Right ventricle myocardium superior (tissue), 1 donor: ENCODE measurements around the gene AMN. TPM values are rescaled to one million over a fixed set of nuclear protein-coding genes. Genes with fewer than 3 reads are reported as not detected.
"Not testable (repeated sequence)": the region's sequence is repeated elsewhere in the genome, so short reads cannot be mapped to it uniquely, and the experiment has no call there.

Experiments used
- ATAC-seq: fragments of 200-7000 bp; cut with Tn5 transposase; one replicate; pipeline ENCODE4 v1.9.1; 2020; ENCODE audit warnings: mild to moderate bottlenecking; ENCODE audit not compliant: poor library complexity
- DNase-seq: peaks from one replicate; pipeline ENCODE4 v3.0.0-alpha.2; 2020
- intact Hi-C: fragments of 100-400 bp; cut with DNase I; formaldehyde crosslinking; loops from one replicate; pipeline ENCODE4 v1.11.2; 2022
- long read RNA-seq: library from polyadenylated mRNA; unstranded; transcript quantifications from one replicate; pipeline ENCODE4 v2.0.0, GENCODE V29; 2021
- total RNA-seq: library from RNA; stranded (reverse); fragmentation: NEBNext Ultra II Directional; extraction: Animal tissue kit (Norgen Biotek cat#: 25700); gene quantifications from one replicate; pipeline ENCODE4 v1.2.1, GENCODE V29; 2021
- donor health status: DM: no; HTN: yes; CAD: no; lungs with severe emphysema.

The AMN gene
- not detected for total RNA-seq
- long read RNA-seq: 0 reads

DNA sequence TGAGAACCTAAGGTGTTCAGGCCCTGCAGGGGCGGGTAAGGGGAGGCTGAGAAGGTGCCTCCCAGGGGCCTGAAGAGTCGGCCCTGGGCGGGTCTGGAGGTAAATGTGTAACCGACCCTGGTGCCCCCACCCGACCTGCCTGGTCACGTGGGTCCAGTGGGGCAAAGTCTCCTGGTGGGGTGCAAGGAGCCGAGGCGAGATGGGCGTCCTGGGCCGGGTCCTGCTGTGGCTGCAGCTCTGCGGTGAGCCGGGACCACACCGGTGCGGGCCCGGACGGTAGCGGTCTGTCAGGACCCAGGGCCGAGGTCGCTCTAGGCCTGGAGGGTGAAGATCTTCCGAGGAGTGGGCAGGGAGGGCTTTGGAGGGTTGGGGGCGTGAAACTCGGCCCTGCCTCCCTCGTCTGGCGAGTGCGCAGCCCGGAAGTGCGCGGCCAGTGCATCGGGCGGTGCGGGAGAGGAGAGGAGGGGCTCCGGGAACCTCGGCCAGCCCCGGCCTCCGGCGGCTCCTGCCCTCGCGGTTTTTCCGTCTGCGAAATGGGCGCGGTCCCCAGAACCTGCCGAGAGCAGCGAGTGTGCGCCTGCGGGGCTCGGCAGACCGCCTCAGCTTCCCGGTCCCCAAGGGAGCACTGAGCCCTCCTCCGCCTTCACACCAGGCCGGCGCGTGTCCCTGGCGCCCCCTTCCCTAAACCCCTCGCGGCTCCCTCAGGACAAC, at the start of gene AMN:
Gene AMN, plus strand, starts transcription at position 174 of the 711 bp plus-strand sequence. Its CDS starts 26 bp downstream, at position 200.
- ATAC-seq: peak; percentile 16
- no peak for DNase-seq
- intact Hi-C loops: loop anchor here (5.0 kb wide), 2 partner anchors 145 to 230 kb away; partner anchors contain the start of gene TRAF3

DNA sequence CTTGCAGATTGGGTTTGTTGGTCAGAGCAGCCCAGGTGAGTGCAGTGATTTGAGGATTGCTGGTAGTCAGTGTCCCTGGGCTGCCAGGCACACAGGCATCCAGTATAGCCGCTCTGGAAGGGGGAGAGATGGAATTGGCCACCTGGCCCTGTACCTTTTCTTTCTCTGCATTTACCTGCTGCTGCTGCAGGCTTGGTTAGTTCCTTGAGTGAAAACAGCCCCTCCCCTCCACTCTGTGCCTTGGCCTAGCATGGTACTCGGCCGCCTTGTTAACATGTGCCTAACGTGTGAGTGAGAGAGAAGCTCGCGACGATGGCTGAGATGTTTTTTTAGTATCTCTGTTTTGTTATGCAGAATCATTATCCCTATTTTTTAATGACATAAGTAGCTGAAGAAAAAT, 49.3 kb upstream of the AMN start:
- intact Hi-C loops: no loop called here
- ATAC-seq: no peak

DNA sequence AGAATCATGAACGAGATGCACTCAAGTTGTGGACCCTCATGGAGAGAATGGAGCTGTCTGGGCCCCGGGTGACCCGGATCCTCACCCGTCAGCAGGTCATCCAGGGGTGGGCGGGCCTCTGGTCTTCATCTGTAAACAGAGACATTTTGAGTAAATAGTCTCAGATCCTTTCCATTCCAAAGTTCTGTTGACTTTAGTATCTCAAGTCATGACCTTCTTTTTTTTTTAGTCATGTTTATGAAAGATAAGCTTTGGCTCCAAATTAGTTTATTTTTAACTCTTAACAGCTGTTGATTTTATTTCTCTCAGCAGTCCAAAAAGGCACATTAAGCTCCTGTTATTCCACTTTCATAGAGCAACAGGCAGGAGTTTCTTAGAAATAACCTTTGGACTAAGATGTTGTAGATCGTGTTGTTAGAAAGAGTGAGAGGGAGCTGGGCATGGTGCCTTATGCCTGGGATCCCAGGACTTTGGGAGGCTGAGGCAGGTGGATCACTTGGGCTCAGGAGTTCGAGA, 48.9 kb upstream of the AMN start:
- ATAC-seq: no peak
- no peak for DNase-seq
- intact Hi-C loops: no loop called here

More for the DNA sequence above, 49.3 kb upstream of the AMN start:
- DNase-seq: no peak

DNA sequence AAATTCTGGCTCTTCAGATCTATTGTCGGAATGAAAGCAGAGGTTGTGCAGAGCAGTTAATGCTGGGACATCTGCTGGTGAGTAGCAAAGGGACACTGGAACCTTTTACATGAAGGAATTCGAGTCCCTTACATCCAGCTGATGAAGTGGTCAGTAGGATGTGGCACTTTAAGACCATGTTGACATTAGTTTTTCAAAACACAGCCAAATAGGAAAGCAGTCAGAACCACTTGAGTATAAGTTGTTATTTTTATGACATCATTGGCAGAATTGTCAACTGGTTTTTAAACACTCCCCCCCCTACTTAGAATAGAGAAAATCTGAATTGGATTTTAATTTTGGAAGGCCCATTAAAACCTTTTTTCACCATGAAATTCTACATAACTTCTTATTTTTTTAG, 46.8 kb upstream of the AMN start:
- ATAC-seq (no peak), DNase-seq (no peak)
- intact Hi-C loops: no loop called here

DNA sequence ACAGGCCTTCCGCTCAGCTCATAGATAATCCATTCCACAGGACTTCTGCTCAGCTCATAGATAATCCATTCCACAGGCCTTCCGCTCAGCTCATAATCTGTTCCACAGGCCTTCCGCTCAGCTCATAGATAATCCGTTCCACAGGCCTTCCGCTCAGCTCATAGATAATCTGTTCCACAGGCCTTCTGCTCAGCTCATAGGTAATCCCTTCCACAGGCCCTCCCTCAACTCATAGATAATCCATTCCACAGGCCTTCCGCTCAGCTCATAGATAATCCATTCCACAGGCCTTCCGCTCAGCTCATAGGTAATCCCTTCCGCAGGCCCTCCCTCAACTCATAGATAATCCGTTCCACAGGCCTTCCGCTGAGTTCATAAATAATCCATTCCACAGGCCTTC, 45.0 kb upstream of the AMN start:
- ATAC-seq, intact Hi-C loops, DNase-seq: not testable (repeated sequence)

DNA sequence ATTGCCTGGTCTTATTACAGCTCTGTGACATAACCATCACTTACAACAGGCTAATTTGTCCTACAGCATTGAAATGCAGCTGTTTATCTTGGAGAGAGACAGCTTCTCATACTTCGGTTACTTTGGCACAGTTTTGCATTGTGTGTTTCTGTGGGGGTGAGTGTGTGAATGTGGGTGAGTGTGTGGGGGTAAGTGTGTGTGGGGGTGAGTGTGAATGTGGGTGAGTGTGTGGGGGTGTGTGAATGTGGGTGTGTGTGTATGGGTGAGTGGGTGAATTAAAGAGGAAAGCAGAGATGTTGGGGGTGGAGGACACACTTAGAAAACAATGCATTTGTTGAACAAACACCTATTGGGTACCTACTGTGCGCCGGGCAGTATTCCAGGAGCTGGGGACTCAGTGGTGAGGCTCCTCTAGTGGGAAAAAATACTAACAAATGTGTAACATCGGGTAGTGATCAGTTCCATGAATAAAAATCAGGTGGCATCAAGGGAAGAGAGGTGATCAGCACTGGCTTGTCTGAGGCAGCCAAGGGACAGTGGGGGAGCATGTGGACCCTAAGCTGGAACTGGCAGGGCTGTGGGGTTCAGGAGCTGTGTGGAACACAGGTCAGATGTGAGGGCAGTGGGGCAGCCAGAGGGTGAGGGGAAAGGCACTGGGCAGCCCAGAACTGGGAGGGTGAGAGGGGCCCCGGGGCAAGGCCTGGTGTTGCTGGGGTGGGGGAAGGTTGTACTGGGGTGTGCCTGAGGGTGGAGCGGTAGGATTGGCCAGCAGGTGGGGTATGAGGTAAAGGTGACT, 44.1 kb upstream of the AMN start:
- intact Hi-C loops: no loop called here
- no peak for ATAC-seq

DNA sequence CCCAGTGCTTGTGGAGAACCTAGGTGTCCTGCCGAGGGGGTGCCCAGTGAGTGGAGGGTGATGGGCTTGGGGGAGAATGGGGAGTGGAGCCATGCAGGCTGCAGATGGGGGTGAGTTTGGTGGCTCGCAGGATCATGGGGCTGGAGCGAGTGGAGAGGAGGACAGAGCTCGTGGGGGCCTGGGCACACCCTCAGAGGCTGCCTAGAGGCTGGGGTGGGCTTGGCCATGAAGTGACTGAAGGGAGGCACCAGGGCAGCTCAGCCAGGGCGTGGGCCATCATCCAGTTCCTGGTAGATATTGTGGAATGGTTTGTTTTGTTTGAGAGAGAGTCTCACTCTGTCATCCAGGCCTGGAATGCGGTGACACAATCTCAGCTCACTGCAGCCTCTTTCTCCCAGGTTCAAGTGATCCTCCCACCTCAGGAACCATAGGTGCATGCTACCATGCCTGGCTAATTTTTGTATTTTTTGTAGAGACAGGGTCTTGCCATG, 43.4 kb upstream of the AMN start:
- intact Hi-C loops: no loop called here
- no peak for ATAC-seq

More for the DNA sequence above, 44.1 kb upstream of the AMN start:
- no peak for DNase-seq

DNA sequence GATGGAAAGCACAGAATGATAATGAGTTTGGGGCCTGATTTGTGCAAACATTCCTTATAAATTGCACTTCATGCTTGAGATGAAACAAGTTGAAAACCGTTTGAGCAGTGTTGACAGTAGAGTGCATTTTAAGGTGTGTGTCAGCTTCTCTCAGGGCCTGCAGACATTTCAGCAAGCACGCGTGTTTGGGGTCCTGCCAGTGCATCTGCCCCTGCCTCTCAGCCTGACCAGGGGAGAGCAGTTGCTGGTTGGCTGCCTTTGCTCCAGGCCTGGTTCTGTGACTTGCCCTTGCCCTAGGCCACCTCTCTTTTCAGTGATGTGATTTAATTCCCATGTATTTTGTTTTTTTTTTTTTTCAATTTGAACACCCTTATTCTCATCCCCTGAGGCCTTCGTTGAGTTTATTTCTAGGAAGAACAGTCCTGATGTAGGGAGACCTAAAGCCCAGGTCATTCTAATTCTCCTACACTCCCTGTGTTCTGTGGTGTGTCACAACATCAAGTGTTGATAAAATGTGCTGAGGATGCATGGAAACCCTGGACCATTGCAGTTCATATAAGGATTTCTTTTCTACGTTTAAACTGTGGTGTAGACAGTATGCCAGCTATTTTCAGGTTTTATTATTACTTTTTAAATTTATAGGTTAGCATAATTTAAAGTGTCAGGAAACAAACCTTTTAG, 40.1 kb upstream of the AMN start:
- DNase-seq (no peak), ATAC-seq (no peak)
- intact Hi-C loops: no loop called here

More for the DNA sequence above, 43.4 kb upstream of the AMN start:
- no peak for DNase-seq

DNA sequence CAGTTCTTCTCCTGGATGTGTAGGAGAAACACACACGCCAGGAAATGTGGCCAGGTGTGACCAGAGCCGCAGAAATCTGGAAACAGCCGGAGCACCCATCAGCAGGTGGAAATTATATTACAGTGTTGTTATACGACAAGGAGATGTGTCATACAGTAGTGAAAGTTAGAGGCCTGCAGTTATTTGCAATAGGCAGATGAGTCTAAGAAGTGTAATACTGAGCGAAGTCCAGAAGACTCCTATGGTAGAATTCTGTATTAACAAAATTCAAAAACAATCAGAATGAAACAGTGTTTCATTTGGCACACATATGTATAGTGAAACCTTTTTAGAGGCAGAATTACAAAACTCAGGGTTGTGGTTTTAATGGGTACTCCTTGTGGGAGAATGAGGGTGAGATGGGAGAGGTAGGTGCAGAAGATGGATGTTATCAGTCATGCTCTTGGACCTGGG, 39.3 kb upstream of the AMN start:
- intact Hi-C loops: no loop called here
- ATAC-seq (no peak), DNase-seq (no peak)

DNA sequence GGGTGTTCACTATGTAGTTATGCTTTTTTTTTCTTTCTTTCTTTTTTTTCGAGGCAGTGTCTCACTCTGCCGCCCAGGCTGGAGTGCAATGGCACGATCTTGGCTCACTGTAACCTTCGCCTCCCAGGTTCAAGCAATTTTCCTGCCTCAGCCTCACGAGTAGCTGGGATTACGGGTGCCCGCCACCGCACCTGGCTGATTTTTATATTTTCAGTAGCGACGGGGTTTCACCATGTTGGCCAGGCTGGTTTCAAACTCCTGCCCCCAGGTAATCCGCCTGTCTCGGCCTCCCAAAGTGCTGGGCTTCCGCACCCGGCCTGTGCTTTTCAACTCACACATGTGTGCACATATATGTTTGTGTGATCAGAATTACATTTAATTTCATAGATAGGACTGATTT, 38.9 kb upstream of the AMN start:
- intact Hi-C loops: no loop called here
- ATAC-seq: no peak
- DNase-seq: no peak

DNA sequence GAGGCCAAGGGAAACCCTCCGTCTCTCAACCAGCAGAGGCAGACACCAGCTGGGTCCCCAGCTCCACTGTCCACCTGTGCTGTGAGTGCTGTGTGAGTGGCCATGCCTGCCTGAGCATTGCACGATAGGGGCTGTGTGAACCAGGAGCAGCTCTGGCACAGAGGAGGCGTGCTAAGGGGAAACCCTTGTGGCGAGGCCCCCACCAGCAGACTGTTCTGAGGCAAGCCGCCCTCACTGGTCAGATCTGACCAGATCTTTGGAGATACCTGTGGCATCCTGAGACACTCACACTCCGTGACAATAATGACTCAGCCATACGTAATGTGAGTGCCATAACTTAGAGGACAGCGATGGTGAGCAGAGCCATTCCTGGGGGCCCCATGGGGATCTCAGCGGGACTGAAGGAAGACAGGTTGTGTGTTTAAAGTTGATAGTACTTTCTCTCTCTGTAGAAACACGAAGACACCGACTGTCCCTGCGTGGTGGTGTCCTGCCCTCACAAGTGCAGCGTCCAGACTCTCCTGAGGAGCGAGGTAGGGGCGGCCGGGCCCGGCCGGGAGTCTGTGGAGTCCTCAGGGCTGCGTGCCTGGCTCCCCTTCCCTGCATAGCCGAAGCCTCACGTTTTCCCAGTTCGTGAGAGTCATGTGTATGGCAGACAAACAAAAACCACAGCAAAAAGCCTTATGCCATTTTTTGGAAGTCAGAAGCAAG, 36.6 kb upstream of the AMN start:
- intact Hi-C loops: no loop called here
- DNase-seq (no peak), ATAC-seq (no peak)

DNA sequence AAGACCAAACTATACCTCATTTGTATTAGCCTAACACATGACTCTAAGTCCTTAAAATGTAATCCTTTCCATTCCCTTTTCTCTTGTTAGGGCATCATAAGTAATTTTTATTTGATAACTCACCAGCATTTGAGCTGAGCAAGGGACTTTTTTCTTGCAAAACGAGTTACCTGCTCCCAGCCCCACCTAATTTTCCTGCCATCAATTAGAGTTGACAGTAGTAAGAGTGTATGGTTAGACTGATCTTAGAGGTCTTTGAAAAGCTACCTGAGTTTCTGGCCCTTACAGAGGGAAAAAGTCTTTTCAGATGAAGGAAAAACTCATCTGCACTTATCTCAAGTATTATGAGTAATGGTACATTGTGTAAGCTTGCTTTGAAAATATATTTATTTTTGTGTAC, 33.7 kb upstream of the AMN start:
- intact Hi-C loops: no loop called here
- no peak for DNase-seq
- no peak for ATAC-seq

DNA sequence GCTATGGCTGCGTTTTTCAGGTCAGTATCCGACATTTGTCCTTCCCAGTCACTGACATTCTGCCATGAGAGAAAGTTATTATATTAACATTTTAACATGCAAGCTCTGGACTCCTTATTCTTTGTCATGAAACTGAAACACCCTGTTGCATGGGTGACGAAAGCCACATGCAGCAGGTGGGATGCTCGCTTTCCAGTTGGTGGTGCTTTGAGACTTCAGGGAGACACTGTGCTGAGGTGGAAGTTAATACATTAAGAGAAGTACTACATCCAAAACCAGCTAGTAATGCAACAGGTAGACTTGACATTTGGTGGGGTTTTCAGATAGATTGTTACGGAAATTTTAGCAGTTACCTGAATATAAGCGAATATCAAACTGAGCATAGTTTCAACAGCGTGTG, 32.8 kb upstream of the AMN start:
- DNase-seq: no peak
- intact Hi-C loops: no loop called here
- ATAC-seq: no peak

DNA sequence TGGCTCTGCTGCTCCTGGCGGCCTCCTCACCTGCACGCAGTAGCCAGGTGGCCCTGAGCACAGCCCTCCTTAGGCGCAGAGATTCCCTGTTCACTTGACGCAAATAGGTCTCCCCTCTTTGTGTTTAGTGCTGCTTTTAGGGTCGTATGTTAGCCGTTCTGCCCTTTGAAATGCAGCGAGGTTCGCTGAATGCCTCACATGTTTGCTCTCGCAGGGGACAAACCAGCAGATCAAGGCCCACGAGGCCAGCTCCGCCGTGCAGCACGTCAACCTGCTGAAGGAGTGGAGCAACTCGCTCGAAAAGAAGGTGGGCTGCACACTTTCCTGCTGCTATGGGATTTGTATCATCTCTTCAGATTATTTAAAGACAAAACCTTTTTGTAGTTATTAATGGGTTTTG, 31.4 kb upstream of the AMN start:
- DNase-seq: no peak
- no peak for ATAC-seq
- intact Hi-C loops: no loop called here

DNA sequence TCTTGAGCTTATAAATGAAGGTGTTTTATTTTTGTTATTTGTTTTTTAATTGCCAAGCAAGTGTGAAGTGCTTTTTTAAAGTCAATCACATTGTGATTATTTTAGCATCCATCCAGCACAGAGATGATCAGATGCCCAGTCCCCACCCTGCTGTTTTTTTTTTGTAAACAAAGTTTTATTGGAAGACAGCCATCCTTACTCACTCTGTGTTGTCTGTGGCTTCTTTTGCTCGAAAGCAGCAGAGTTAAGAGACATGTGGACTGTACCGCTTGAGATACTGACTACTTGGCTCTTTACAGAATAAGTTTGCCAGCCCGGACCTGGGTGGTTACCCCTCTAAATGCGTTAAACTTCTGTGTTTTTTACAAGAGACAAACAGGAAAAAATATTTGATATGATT, 30.9 kb upstream of the AMN start:
- ATAC-seq (no peak), DNase-seq (no peak)
- intact Hi-C loops: no loop called here

DNA sequence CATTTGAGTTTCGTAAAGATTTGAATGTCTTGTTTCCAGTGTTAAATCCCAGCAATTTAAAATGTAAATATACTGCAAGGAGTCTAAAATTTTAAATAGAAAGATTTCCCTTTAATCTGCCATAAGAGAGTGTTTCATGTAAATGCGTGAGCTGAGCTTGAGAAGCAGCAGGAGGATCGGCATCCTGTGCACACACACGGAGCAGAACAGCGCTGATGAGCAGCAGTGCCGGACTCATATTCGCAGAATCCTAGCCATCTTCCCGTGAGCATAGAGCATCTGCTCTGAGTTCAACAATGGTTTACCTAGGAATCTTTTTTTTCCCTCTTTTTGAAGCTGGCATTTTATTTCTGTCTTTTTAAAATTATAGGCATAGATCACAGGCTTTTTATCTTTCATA, 29.8 kb upstream of the AMN start:
- DNase-seq: no peak
- intact Hi-C loops: no loop called here
- ATAC-seq: no peak

DNA sequence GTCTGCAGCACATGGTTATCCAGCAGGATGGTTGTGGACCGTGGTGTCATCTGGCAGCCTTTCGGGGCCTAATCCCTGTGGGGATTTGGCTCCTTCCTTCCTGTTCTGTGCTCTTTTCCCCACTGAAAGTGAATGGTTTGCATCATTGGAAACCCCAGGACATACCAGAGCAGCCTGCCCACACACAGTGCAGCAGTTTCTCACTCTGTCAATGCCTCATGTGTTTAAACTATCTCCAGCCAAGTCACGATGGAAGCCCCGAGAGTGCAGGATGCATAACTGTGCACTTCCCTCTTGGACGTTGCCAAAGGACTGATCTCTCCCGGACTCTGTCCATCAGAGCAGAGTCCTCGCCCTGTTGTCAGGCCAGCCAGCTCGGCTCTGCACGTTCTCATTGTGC, 29.0 kb upstream of the AMN start:
- DNase-seq (no peak), ATAC-seq (peak; percentile 57)
- intact Hi-C loops: no loop called here

DNA sequence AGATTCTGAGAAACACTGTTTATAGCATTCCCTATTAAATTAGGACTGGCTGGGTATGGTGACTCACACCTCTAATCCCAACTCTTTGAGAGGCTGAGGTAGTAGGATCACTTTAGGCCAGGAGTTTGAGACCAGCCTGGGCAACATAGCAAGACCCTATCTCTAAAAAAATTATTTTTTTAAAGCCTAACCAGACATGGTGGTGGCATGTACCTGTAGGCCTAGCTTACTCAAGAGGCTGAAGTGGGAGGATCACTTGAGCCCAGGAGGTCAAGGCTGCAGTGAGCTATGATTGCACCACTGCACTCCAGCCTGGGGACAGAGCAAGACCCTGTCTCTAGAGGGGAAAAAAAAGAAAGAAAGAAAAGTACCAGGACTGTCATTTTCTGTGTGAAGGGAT, 25.7 kb upstream of the AMN start:
- intact Hi-C loops, ATAC-seq, DNase-seq: not testable (repeated sequence)
